PFSK-1 (cell line): ENCODE measurements around the gene SLIT3.

Source experiments
- POLR2AphosphoS5 ChIP-seq: IDR thresholded peaks from 2 replicates; pipeline ENCODE4 v1.6.1; 2012; ENCODE audit warnings: low read depth, mild to moderate bottlenecking, control low read depth, low read length, moderate library complexity
- TAF1 ChIP-seq: IDR thresholded peaks from 2 replicates; pipeline ENCODE4 v1.6.1; 2012; ENCODE audit warnings: low read length, control low read depth, borderline replicate concordance; ENCODE audit not compliant: insufficient read depth

GRCh38 chr5:168670881-168671575 lies 629.9 kb downstream of the SLIT3 start:
- TF ChIP-seq TAF1 = no peak
- TF ChIP-seq POLR2AphosphoS5 = no peak
